ENCODE data around the gene NARF.

DNA sequence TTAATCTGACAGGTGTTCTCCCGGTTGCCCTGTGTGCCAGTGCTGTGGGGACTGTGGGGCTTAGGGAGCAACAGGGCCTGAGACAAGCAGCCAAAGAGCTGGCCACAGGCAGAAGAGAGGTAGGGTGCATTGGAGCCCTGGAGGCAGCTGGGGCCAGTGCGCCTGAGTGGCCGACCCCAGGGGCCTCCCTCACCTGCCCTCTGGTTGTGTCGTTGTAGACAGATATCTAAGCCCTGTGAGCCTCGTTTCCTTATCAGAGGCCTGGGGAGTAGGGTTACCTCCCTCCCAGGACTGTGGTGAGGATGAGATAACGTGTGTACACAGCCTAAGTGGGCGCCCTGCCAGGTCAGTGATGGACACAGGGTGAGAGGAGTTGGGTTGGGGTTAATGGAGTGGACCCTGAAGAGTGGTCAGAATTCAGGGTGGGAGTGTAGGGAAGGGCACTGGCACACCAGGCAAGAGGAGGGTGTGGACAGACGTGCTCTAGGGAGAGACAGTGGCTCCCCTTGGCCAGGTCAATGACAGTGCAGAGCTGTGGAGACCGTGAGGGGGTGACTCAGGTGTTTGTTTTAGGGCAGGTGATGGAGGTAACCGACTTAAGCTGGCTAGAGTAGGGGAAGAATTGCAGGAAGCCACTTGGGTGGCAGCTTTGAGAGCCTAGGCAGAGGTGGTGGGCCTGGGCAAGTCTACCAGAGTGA, 3.4 kb downstream of the NARF start:
- TF ChIP-seq, protein P1, sequence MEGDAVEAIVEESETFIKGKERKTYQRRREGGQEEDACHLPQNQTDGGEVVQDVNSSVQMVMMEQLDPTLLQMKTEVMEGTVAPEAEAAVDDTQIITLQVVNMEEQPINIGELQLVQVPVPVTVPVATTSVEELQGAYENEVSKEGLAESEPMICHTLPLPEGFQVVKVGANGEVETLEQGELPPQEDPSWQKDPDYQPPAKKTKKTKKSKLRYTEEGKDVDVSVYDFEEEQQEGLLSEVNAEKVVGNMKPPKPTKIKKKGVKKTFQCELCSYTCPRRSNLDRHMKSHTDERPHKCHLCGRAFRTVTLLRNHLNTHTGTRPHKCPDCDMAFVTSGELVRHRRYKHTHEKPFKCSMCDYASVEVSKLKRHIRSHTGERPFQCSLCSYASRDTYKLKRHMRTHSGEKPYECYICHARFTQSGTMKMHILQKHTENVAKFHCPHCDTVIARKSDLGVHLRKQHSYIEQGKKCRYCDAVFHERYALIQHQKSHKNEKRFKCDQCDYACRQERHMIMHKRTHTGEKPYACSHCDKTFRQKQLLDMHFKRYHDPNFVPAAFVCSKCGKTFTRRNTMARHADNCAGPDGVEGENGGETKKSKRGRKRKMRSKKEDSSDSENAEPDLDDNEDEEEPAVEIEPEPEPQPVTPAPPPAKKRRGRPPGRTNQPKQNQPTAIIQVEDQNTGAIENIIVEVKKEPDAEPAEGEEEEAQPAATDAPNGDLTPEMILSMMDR (conservative IDR thresholded peaks at IDR 0.05; ENCODE audit: low read depth in 2 of 2): no peak
- TF ChIP-seq REST (IDR thresholded peaks at IDR 0.05; ENCODE audit: unreplicated experiment): no peak
